ENCODE measurements around the gene LEFTY2.
"Not testable (repeated sequence)": the region's sequence is repeated elsewhere in the genome, so short reads cannot be mapped to it uniquely, and the experiment has no call there.

Gene LEFTY2

DNA sequence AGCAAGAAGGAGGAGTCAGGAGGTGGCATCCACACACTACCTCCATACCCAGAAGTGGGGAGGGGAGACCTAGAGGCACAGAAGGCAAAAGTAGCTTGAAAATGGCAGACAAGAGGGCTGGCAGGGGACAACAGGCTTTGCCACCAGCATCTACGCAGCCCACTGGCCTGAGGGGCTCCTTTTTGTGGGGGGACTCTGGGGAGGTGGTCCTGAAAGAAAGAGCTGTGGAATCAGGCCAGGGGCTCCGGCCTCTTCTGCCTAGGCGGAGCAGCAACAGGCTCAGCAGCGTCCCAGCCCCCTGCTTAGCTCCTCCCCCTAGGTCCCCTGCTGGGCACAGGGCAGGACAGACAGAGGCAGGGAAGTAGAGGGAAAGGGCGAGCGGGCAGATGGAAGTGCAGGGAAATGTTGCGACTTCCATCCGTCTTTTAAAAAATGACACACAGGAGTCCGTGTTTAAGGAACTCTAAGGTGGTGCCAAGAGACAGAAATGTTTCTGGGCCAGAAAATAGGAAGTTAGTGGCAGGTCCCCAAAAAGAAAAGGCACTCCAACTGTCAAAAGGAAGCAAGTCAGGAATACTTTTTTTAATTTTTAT, 10.0 kb upstream of the LEFTY2 start:
- DNase-seq, result no peak

DNA sequence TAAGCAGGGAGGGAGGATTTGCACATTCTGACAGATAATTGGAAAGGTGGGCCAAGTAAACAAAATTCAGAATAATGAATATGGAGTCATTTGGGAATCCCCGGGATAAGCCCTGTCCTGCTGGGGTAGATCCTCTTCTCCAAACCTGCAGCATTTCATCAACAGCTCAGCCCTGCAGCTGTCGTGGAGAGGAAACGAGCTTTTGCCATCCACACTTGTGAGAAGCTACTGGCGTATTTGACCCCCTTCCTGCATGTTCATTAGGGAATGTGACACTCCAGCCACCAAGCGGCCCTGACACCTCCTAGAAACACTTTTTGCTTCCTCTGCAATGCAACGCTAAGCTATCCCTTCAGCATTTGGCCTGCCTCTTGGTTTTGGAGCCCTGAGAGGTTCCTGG, 8.0 kb upstream of the LEFTY2 start:
- no peak for DNase-seq

DNA sequence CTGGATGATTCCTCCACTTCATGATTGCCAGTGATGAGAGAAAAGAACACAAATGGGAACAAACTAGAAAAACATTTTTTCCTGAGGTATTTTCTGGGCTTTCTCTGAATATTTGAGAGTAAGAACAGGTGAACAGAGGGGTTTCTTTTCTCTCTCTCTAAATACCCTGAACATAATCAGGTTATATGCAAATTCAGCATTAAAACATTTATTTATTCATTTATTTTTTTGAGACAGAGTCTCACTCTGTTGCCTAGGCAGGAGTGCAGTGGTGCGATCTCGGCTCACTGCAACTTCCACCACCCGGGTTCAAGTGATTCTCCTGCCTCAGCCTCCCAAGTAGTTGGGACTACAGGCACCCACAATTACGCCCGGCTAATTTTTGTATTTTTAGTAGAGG, 5.8 kb upstream of the LEFTY2 start:
- no peak for DNase-seq

DNA sequence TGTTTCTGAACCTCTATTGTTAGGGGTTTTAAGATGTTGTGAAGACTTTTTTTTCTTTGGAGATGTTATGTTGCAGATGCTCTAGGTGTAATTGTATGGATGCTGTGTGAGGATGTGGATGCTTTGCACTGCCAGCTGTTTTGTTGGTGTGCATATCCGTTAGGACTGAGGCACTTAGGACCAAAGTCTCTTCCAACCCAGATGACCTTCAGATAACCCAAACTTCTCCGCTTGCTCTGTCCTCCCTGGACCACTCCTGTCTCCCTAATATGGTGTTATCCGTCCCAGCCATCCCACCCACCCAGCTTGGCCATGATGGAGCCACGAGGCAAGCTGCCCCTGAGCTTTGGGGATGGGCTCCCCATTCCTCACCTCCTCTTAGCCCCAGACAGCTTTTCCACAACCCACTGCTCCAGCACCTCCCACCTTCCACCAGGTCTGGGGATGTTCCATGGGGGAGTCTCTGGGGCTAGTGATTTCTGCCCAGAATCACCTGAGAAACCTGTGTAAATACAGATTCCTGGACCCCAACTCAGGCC, 5.1 kb upstream of the LEFTY2 start:
- no peak for DNase-seq

DNA sequence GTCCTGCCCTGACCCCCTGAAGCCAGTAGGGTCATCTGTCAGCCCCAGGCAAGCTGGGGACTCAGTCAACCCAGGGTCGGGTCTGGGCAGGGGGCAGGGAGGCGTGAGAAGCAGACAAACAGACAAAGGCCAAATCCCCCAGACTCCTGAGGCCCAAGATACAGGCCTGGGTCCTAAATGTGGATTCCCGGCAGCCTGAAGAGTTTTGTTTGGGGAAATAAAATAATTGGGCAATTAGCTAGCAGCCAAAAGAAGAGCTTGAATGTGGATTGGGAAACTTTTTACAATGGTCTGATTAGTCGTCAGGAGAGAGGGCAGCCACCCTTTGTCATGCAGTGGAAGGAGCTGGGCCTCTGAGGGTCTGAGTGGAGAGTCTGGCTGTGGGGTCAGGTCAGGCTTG, 4.5 kb upstream of the LEFTY2 start:
- no peak for DNase-seq

DNA sequence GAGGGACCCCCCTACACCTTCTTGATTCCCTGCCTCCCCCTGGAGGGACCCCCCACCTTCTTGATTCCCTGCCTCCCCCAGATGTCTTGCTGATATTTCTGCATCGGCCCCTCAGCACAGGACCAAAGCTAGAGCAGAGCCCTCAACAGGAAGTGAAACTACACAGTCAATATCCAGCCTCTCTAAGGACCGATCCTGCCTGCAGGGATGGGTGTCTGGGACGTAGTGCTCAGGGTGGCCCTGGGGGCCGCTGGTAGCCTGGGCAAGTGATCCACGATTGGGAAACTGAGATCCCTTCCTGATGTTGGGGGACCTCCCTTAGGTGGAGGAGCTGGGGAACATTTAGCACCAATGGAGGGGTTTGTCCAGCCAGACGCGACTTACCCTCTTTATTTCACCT, 3.9 kb upstream of the LEFTY2 start:
- DNase-seq, result no peak

DNA sequence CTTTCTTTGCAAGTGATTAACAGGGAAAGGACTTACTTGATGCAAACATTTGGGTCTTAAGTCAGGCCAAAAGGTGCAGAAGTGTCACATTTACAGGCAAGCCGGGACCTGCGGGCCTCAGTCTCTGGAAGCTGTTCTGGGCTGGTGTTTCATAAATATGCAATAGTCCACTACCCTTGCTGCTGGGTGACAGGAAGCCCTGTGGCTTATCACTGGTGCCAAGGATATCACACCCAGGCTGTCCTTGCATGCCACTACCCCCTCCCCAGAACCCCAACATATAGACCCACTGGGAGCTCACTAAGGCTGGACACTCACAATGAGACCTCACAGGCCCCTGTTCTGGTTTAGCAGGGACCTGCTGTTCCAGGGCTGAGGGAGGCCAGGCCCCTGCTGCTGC, 3.4 kb upstream of the LEFTY2 start:
- DNase-seq, result no peak

DNA sequence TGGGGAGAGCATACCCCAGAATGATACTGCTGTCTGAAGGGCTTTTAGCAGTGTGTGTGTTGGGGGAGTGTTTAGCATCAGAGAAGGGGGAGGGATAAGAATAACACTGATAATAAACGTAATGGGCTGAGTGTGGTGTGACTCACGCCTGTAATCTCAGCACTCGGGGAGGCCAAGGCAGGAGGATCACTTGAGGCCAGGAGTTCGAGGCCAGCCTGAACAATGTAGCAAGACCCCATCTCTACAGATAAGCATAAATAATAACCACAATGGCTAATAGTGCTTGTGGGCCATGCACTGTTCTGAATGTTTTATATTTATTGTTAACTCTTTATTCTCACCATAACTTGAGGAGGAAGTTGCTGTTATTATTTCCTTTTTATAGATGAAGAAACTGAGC, 2.6 kb upstream of the LEFTY2 start:
- DNase-seq, result no peak

DNA sequence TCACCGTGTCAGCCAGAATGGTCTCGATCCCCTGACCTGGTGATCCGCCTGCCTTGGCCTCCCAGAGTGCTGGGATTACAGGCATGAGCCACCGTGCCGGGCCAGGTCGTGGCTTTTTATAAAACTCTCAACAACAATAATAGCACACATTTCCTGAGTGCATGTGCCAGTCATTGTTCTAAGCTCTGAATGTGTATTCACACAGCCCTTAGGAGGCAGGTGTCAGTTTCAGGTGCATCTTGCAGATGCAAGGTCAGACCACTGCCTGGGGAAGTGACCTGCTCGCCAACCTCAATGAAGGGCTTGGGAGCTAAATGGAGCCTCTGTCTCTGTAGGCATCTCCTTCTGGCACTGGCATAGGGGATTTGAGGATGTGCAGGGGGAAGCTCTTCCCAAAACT, 1.6 kb upstream of the LEFTY2 start:
- DNase-seq, result no peak

DNA sequence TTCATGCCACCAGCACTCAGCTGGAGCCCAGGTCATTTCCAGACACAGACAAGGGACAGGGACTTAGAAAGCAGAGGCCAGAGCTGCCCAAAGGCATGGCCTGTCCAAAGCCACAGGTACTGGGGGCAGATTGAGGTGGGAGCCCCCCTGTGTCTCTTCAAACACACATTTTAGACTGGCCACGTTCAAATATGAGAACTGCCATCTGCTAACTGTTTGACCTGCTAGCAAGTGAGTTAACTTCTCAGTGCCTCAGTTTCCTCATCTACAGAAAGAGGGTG, 862 bp upstream of the LEFTY2 start:
- no peak for DNase-seq

DNA sequence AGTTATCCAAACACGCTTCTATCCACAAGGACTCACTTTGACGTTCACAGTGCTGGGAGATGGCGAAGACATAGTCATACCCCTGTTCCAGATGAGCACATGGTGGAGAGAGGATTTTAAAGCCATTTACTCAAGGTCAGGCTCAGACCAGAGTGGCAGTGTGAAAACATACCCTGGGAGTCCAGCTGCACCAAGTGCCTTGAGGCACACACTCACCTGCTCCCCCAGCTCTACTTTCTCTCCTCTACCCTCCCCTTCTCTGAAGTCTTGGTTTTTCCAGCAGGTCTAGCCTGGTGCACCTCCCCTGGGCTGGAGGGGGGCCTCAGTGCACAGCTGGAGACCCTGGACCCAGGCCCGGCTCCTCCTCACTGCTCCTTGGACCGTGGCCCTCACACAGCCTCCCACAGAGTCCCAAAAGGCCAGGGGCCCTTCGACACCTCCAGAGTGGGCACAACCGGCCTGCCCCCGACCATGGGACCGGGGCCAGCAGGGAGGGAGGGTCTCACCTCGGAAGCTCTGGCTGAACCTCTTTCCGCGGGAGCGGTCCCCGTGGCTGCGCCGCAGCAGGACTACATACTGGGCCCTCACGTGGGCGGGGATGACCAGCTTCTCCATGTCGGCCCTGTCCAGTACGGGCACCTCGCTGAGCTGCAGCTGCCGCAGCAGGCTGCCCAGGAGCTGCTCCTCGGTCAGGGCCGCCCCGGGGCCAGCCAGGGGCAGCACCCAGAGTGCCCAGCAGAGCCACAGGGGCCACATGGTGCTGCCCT, 452 bp downstream of the LEFTY2 start:
- DNase-seq, result no peak

DNA sequence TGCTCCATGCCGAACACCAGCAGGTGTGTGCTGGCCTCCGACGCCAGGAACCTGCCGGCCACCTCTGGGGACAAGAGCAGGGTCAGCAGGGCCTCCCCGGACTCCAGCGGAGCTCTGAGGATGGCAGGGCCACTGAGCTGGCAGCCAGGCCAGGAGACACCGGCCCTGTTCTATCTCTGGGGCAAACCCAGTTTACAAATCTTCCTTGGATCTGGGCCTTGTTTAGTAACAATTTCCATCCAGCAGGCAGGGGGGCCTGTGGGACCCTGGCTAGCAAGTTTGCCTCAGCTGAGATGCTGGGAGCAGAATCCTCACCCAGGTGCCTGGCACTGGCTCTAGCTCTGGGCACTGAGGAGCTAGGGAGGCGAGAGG, 1.1 kb downstream of the LEFTY2 start:
- DNase-seq, result not testable (repeated sequence)

DNA sequence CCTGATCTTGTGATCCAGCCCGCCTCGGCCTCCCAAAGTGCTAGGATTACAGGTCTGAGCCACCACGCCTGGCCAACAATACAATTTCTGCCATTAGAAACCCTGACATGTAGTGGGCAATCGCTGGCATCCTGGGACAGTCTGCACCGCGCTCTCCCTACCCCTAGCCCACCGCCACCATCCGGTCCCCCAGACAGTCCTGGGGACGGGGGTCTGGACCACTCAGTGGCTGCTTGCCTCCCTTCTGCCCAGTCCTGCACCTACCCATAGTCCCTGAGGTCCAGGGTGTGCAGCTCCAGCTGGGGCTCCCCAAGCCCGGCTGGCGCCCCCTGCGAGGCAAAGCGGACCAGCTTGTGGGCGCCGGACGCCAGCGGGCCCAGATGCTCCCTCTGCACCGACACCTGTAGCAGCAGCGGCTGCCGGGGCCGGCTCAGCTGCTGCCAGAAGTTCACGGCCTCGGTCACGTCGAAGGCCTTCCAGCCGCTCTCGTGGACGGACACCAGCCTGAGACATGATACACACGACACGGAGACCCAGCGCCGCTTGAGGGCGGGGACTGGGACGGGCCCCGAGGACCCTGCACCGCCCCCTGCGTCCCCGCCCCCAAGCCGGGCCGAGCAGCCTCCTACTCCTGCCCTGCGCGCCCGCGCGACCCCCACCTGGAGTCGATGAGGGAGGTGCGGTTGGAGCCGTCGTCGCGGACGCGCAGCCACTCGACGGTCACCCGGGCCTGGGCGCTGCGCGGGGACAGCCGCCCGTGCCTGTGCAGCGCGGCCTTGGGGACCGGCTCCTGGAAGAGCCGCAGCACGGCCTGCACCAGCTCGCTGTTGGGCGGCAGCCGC, 1.7 kb downstream of the LEFTY2 start:
- not testable (repeated sequence) for DNase-seq

DNA sequence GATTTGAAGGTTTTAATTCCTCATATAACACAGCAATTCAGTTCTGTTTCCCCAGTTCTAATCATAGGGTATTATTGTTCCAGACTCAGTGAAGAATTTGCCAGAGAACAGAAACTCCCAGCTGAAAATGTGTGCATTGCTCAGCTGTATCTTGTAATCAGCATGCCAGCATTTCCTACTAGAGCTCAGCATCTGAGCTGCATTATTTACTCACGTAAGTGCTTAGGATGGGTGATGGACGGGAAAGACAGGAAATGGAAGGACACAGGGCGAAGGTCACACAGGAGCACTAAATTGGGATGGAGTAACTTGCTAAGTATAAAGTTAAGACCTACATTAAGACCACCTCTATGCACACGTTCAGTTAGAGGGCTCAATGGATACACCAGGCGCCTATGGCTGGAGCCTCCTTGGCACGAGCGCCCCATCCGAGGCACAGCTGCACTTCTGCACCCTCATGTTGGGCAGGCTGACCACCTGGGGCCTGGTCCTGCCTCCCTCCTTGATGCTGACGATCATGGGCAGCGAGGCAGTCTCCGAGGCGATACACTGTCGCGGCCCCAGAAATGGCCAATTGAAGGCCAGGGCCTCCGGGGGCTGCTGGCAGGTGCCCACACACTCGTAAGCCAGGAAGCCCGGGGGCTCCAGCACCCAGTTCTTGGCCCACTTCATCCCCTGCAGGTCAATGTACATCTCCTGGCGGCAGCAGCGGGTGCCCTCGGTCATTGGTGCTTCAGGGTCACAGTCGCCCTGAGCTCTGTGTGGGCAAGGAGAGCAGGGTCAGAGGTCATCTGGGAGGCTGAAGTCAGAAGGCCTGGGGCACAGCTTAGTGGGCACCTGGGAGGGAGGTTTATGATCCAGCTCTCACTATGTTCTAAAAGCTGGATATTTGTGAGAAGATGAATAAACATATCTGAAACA, 3.7 kb downstream of the LEFTY2 start:
- no peak for DNase-seq

DNA sequence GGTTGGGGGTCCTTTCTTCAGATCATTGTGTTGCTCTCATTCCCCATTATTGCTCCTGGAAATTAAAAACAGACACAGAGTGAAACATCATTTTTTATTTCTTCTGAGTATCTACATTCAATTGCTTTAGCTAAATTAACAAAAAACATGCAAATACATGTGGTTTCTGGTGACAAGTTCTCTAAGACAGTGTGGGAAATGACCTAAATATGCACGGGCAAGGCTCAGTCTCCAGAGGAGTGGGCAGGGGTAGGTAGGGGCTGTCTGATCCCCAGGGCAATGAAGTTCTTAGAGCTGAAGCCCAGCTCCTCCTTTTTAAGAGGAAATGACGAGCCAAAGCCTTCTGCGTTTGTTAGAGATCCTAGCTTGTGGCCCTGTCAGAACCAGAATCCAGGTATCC, 4.5 kb downstream of the LEFTY2 start:
- DNase-seq, result no peak

DNA sequence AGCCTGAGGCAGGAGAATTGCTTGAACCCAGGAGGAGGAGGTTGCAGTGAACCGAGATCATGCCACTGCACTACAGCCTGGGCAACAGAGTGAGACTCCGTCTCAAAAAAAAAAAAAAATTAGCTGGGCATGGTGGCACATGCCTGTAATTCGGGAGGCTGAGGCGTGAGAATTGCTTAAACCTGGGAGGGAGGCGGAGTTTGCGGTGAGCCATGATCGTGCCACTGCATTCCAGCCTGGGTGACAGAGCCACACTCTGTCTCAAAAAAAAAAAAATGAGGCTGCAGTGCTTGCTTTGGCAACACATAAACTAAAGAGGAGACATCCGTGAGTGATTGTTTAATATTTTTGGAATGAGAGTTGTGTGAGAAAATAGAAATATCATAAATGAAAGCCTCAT, 4.9 kb downstream of the LEFTY2 start:
- not testable (repeated sequence) for DNase-seq

DNA sequence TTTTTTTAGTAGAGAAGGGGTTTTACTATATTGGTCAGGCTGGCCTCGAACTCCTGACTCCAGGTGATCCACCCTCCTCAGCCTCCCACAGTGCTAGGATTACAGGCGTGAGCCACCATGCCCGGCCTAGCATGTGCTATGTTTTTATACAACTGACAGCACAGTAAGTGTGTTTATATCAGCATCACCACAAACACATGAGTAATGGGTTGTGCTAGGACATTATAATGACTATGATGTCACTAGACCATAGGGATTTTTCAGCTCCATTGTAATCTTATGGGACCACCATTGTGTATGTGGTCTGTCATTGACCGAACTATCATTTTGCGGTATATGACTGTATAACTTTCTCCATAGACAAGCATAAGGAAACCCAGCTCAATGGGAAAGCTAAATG, 6.3 kb downstream of the LEFTY2 start:
- DNase-seq, result no peak

DNA sequence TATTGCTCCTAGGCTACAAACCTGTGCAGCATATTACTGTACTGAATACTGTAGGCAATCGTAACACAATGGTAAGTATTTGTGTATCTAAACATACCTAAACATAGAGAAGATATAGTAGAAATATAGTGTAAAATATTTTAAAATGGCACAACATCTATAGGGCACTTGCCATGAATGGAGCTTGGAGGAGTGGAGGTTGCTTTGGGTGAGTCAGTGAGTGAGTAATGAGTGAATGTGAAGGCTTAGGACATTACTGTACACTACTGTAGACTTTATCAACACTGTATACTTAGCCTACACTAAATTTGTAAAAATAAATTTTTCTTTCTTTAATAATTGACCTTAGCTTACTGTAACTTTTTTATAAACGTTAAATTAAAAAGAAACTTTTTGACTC, 7.9 kb downstream of the LEFTY2 start:
- no peak for DNase-seq

DNA sequence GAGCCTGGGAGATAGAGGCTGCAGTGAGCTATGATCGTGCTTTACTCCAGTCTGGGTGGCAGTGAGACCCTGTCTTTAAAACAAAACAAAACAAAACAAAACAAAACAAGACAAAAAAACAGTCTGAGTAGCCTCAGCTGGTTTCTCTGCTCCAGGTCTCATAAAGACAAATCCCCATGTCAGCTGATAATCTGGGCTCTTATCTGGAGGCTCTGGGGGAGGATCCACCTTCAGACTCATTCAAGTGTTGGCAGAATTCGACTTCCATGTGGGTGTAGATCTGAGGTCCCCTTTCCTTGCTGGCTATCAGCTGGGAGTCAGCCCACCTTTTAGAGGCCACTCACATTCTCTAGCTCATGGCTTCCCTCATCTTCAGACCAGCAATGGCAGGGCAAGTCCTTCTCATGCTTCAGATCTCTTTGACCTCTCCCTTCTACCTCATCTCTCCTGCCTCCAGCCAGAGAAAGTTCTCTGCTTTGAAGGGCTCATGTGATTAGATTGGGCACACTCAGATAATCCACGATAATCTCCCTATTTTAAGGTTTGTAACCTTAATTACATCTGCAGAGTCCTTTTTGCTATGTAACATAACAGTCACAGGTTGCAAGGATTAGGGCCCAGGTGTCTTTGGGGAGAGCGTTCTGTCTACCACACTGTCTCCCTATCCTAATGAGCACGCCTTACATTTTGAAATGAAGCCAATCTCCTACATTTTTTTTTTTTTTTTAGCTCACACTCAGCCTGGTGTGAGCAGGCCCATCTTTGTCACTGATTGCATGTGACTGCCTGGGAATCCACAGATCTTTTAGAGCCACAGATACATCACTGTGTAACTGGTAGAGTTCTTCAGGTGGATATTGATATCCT, 9.5 kb downstream of the LEFTY2 start:
- DNase-seq, result no peak

DNA sequence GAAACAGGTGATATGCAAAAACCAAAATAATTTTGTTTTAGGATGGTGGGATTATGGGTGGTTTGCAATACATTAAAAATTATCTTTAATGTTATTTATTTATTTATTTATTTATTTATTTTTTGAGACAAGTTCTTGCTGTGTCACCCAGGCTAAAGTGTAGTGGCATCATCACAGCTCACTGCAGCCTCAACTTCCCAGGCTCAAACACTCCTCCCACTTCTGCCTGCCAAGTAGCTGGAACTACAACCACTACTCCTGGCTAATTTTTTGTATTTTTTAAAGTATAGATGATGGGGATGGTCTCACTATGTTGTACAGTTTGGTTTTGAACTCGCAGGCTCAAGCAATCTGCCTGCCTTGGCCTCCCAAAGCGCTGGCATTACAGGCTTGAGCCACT, 10.5 kb downstream of the LEFTY2 start:
- DNase-seq, result no peak

DNA sequence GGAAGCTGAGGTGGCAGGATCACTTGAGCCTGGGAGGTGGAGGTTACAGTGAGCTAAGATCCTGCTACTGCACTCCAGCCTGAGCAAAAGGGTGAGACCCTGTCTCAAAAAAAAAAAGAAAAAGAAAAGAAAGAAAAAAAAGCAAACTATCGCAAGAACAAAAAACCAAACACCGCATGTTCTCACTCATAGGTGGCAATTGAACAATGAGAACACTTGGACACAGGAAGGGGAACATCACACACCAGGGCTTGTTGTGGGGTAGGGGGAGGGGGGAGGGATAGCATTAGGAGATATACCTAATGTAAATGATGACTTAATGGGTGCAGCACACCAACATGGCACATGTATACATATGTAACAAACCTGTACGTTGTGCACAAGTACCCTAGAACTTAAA, 11.6 kb downstream of the LEFTY2 start:
- DNase-seq, result not testable (repeated sequence)

All from activated CD4-positive, alpha-beta T cell treated with anti-CD3 and anti-CD28 coated beads, Interleukin-2, Interleukin-6, amounts not matched to agents 100 ng/mL and 50 ng/mL, durations not matched to agents 16 hours and 8 hours (primary cell).